ENCODE results near the gene DIP2C.
"Not testable (repeated sequence)": the region's sequence is repeated elsewhere in the genome, so short reads cannot be mapped to it uniquely, and the experiment has no call there.

Gene DIP2C

GRCh38 chr10:489330-489729, 200.1 kb downstream of the DIP2C start:
- DNase-seq = no peak

- no peak for DNase-seq
Measured at GRCh38 chr10:488933-489215, 200.6 kb downstream of the DIP2C start.

GRCh38 chr10:488081-488932, 201.2 kb downstream of the DIP2C start:
- DNase-seq = no peak

GRCh38 chr10:486666-487322, 202.7 kb downstream of the DIP2C start:
- DNase-seq = no peak

GRCh38 chr10:486206-486605, 203.3 kb downstream of the DIP2C start:
- no peak for DNase-seq

GRCh38 chr10:485776-486175, 203.7 kb downstream of the DIP2C start:
- DNase-seq = no peak

GRCh38 chr10:484925-485661, 204.4 kb downstream of the DIP2C start:
- no peak for DNase-seq

GRCh38 chr10:484441-484924, 205.0 kb downstream of the DIP2C start:
- no peak for DNase-seq

- no peak for DNase-seq
Measured at GRCh38 chr10:483261-483660, 206.2 kb downstream of the DIP2C start.

- no peak for DNase-seq
Measured at GRCh38 chr10:482848-483247, 206.6 kb downstream of the DIP2C start.

GRCh38 chr10:482051-482501, 207.4 kb downstream of the DIP2C start:
- DNase-seq = no peak

GRCh38 chr10:481628-482027, 207.8 kb downstream of the DIP2C start:
- no peak for DNase-seq

GRCh38 chr10:480928-481552, 208.4 kb downstream of the DIP2C start:
- DNase-seq = peak; percentile 35

GRCh38 chr10:480498-480927, 209.0 kb downstream of the DIP2C start:
- no peak for DNase-seq

- not testable (repeated sequence) for DNase-seq
Measured at GRCh38 chr10:479706-480497, 209.6 kb downstream of the DIP2C start.

GRCh38 chr10:478471-479245, 210.8 kb downstream of the DIP2C start:
- DNase-seq = no peak

GRCh38 chr10:477620-478019, 211.8 kb downstream of the DIP2C start:
- DNase-seq = no peak

GRCh38 chr10:476455-476780, 213.1 kb downstream of the DIP2C start:
- DNase-seq = no peak

- no peak for DNase-seq
Measured at GRCh38 chr10:475709-476454, 213.6 kb downstream of the DIP2C start.

GRCh38 chr10:474946-475345, 214.5 kb downstream of the DIP2C start:
- no peak for DNase-seq

GRCh38 chr10:474406-474805, 215.1 kb downstream of the DIP2C start:
- DNase-seq = no peak

Measured in hematopoietic multipotent progenitor cell treated with erythropoietin and hydrocortisone succinate and interleukin-3 and kit ligand, for 6 days (in vitro differentiated cells).